ENCODE results near the gene PLA2G2E.

The PLA2G2E gene

GRCh38 chr1:19918057-19918456 lies 5.4 kb downstream of the PLA2G2E start:
- TF ChIP-seq PPARA (CRISPR knock-in tag; IDR thresholded peaks at IDR 0.05; ENCODE audit: borderline replicate concordance) (no peak), OSR1 (CRISPR knock-in tag; IDR thresholded peaks at IDR 0.05) (no peak), PATZ1 (CRISPR knock-in tag; IDR thresholded peaks at IDR 0.05; ENCODE audit: borderline replicate concordance) (no peak), POU6F1 (CRISPR knock-in tag; IDR thresholded peaks at IDR 0.05; ENCODE audit: borderline replicate concordance, low read depth) (no peak), TCF4 (CRISPR knock-in tag; IDR thresholded peaks at IDR 0.05; ENCODE audit: borderline replicate concordance) (no peak)
- ATAC-seq: peak; percentile 91

- no peak for ATAC-seq
- TF ChIP-seq ZC3H10 (CRISPR knock-in tag; IDR thresholded peaks at IDR 0.05) (no peak), TOX (CRISPR knock-in tag; IDR thresholded peaks at IDR 0.05; ENCODE audit: borderline replicate concordance) (no peak), ARNTL (CRISPR knock-in tag; IDR thresholded peaks at IDR 0.05; ENCODE audit: borderline replicate concordance, low read depth) (no peak), RARB (CRISPR knock-in tag; IDR thresholded peaks at IDR 0.05) (no peak), ZFP3 (CRISPR knock-in tag; IDR thresholded peaks at IDR 0.05) (no peak), SNAI2 (CRISPR knock-in tag; IDR thresholded peaks at IDR 0.05) (no peak), CSDC2 (CRISPR knock-in tag; IDR thresholded peaks at IDR 0.05) (no peak), BACH2 (CRISPR knock-in tag; IDR thresholded peaks at IDR 0.05; ENCODE audit: borderline replicate concordance) (no peak), ZFP30 (CRISPR knock-in tag; IDR thresholded peaks at IDR 0.05) (no peak), GLIS3 (CRISPR knock-in tag; IDR thresholded peaks at IDR 0.05) (no peak), PPARA (CRISPR knock-in tag; IDR thresholded peaks at IDR 0.05; ENCODE audit: borderline replicate concordance) (no peak), ISL1 (CRISPR knock-in tag; IDR thresholded peaks at IDR 0.05) (no peak), TCF4 (CRISPR knock-in tag; IDR thresholded peaks at IDR 0.05; ENCODE audit: borderline replicate concordance) (no peak)
Measured at GRCh38 chr1:19910650-19911049, 12.8 kb downstream of the PLA2G2E start.

- no peak for ATAC-seq
- TF ChIP-seq ZNF8 (CRISPR knock-in tag; IDR thresholded peaks at IDR 0.05) (no peak), POU6F1 (CRISPR knock-in tag; IDR thresholded peaks at IDR 0.05; ENCODE audit: borderline replicate concordance, low read depth) (no peak), ESRRG (CRISPR knock-in tag; IDR thresholded peaks at IDR 0.05) (no peak), TCF4 (CRISPR knock-in tag; IDR thresholded peaks at IDR 0.05; ENCODE audit: borderline replicate concordance) (no peak), GLIS3 (CRISPR knock-in tag; IDR thresholded peaks at IDR 0.05) (no peak), PPARA (CRISPR knock-in tag; IDR thresholded peaks at IDR 0.05; ENCODE audit: borderline replicate concordance) (no peak), ZNF565 (CRISPR knock-in tag; conservative IDR thresholded peaks at IDR 0.05; ENCODE audit: low read depth) (no peak), TOX (CRISPR knock-in tag; IDR thresholded peaks at IDR 0.05; ENCODE audit: borderline replicate concordance) (no peak), RARB (CRISPR knock-in tag; IDR thresholded peaks at IDR 0.05) (no peak)
Measured at GRCh38 chr1:19909971-19910370, 13.4 kb downstream of the PLA2G2E start.

GRCh38 chr1:19909392-19909791 lies 14.0 kb downstream of the PLA2G2E start:
- TF ChIP-seq ESRRG (CRISPR knock-in tag; IDR thresholded peaks at IDR 0.05) (no peak), ZFP30 (CRISPR knock-in tag; IDR thresholded peaks at IDR 0.05) (no peak), TOX (CRISPR knock-in tag; IDR thresholded peaks at IDR 0.05; ENCODE audit: borderline replicate concordance) (no peak)
- ATAC-seq: no peak

GRCh38 chr1:19907456-19907855 lies 16.0 kb downstream of the PLA2G2E start:
- ATAC-seq: no peak
- TF ChIP-seq ARNTL (CRISPR knock-in tag; IDR thresholded peaks at IDR 0.05; ENCODE audit: borderline replicate concordance, low read depth): no peak
- no peak for TF ChIP-seq ZC3H10 (CRISPR knock-in tag; IDR thresholded peaks at IDR 0.05)
- no peak for TF ChIP-seq BACH2 (CRISPR knock-in tag; IDR thresholded peaks at IDR 0.05; ENCODE audit: borderline replicate concordance)
- no peak for TF ChIP-seq PPARA (CRISPR knock-in tag; IDR thresholded peaks at IDR 0.05; ENCODE audit: borderline replicate concordance)
- no peak for TF ChIP-seq ZNF8 (CRISPR knock-in tag; IDR thresholded peaks at IDR 0.05)
- TF ChIP-seq ESRRG (CRISPR knock-in tag; IDR thresholded peaks at IDR 0.05): no peak

- ATAC-seq: no peak
- no peak for TF ChIP-seq TSHZ2 (CRISPR knock-in tag; IDR thresholded peaks at IDR 0.05)
- TF ChIP-seq ZFP3 (CRISPR knock-in tag; IDR thresholded peaks at IDR 0.05): no peak
- TF ChIP-seq CSRNP3 (CRISPR knock-in tag; IDR thresholded peaks at IDR 0.05): no peak
- TF ChIP-seq CREB5 (CRISPR knock-in tag; IDR thresholded peaks at IDR 0.05; ENCODE audit: low read depth): no peak
Measured at GRCh38 chr1:19903621-19904020, 19.8 kb downstream of the PLA2G2E start.
